Activated naive CD8-positive, alpha-beta T cell treated with anti-CD3 and anti-CD28 coated beads, Interleukin-2, amount 50 U/mL, for 16 hours (primary cell): ENCODE measurements around the gene TP53TG5.

ENCODE experiments used
- DNase-seq: peaks from one replicate; pipeline ENCODE4 v3.0.0-alpha.2; 2020; ENCODE audit warnings: low read depth, low spot score

Gene TP53TG5

DNA sequence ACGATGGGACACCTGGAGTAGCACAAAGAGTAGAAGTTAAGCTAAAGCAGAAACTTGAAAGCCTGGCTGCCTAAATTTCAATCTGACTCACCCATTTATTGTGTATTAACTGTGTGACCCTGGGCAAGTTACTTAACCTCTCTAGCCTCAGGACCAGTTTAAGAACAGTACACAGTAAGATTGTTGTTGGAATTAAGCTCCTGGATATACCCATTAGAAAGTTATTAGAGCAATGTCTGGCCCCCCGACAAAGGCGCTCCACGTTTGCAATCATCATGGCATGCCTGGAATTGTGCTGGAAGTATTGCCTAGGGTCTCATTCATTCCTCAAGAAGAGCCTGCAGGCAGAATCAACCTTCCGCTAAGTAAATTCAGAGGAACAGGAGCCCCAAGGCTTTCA is 31.3 kb downstream of the TP53TG5 start:
- DNase-seq = no peak

- no peak for DNase-seq
Observed at GRCh38 chr20:45346291-45346718, 31.8 kb downstream of the TP53TG5 start.

- DNase-seq = no peak
Observed at GRCh38 chr20:45345104-45345936, 32.8 kb downstream of the TP53TG5 start.

- DNase-seq = no peak
Observed at GRCh38 chr20:45344168-45344860, 33.8 kb downstream of the TP53TG5 start.

- no peak for DNase-seq
Observed at GRCh38 chr20:45343532-45344167, 34.5 kb downstream of the TP53TG5 start.

DNA sequence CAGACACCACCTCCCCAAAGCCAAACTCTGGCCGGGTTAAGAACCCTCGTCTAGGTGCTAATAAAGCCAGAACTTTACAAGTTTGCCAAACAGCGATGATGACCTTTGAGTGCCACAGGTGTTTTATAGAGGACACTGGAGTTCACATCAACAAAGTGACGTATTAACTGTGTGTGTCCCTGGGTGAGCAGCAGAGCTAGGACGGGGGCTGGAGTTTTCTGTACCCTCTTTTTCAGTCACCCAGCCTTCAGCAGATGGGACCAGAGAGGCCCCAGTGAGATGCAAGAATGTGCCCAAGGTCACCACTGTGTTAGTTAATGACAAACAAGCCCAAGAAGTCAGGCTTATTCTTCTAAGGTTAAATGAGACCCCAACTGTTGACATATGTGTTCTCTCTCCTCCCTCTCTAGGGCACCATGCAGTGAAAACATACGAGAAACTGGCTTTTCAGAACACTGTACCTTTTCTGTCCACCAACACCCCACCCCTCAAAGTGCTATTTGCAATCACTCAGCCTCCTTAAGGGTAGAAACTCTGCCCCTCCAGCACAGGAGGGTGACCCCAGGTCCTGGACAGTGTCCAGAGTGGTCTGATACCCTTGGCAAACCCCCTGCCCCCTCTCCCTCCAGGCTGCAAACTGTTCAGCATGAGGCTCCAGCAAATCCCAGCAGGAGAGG is 35.1 kb downstream of the TP53TG5 start:
- DNase-seq = no peak

GRCh38 chr20:45341939-45342854 is 35.9 kb downstream of the TP53TG5 start:
- no peak for DNase-seq

DNA sequence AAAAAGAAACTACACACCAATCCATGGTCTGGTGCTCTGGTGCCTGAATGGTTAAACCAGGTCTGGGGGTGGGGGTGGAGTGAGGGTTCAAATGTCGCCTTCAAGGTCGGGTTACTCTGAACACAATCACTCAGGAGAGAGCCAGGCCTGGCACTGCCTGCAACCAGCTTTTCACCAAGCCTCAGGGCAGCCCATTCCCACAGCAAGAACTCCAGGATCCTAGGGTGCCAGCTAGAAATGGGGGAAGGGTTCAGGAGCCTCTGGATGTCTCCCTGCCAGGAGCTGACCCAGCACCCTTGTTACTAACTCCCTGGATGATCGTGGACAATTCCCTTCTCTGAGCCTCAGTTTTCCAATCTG is 36.6 kb downstream of the TP53TG5 start:
- DNase-seq = no peak

GRCh38 chr20:45340951-45341350 is 37.2 kb downstream of the TP53TG5 start:
- DNase-seq = no peak

- DNase-seq = no peak
Observed at GRCh38 chr20:45340236-45340847, 37.8 kb downstream of the TP53TG5 start.

DNA sequence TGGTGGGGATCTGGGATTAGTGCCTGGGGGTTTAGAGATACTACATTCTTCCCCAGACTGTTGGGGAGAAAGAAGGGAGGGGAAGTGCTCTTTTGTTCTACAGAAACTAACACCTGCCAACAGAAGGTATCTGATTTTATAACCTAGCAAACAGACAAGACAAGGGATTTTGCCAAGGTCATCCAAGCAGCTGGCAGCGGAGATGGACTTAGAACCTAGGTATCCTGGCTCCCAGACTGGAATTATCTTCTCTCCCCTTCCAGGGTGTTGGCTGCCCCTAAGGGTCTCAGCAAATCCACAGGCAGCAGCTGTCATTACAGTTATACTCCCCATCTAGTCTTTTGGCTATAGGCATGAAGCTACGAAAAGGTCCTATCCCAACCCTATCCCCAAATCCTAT is 38.3 kb downstream of the TP53TG5 start:
- DNase-seq = no peak

DNA sequence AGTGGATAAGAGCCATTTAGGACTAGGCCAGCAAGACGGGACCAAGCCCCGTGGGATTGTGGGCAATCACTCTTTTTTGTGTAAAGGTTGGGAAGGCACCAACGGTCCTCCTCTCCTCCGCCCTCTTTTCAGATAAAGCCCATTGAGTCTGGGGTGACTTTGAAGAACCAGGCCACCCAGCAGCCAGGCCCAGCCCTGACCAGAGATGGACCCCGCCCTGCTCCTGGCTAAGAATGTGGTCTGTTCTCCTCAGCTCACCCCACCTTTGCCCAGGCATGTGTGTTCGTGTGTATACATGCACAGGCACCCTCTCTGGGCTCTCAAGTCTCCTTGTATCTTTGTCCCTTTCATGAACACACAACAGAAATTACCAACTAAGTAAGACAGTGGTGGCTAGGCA is 39.0 kb downstream of the TP53TG5 start:
- DNase-seq = no peak

- no peak for DNase-seq
Observed at GRCh38 chr20:45338121-45339030, 39.7 kb downstream of the TP53TG5 start.

GRCh38 chr20:45337367-45338120 is 40.6 kb downstream of the TP53TG5 start:
- no peak for DNase-seq

GRCh38 chr20:45336530-45337366 is 41.4 kb downstream of the TP53TG5 start:
- DNase-seq = no peak

- DNase-seq = no peak
Observed at GRCh38 chr20:45330476-45330875, 47.6 kb downstream of the TP53TG5 start.

GRCh38 chr20:45329497-45330319 is 48.4 kb downstream of the TP53TG5 start:
- DNase-seq = no peak
